HG02885 (cell line): ENCODE results near the gene PAPPA.

Experiments used
- ATAC-seq: cut with Tn5 transposase; IDR thresholded peaks from one replicate; pipeline ENCODE4 v1.9.1; 2021; ENCODE audit warnings: mild to moderate bottlenecking; ENCODE audit not compliant: unreplicated experiment, poor library complexity

PAPPA gene

DNA sequence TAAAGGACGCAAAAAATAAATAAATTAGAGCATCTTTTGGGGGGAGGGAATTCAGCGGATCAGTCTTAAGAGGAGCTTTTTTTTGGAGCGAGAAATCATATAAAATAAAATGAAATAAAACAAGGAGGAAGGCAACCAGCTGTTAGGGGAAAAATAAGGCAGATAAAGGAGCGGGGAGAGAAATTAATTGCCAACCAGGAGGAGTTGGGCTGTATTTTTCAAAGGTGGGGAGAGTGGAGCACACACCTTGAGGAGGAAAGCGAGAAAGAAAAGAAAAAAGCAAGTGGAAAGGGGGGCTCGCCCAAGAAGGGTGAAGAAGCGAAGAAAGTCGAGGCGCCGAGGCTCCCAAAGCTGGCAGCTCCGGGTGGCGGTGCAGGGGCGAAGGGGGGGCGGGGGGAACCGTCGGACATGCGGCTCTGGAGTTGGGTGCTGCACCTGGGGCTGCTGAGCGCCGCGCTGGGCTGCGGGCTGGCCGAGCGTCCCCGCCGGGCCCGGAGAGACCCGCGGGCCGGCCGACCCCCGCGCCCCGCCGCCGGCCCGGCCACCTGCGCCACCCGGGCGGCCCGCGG is at the start of gene PAPPA:
TSS of gene PAPPA (plus strand) at position 27 of the 569 bp plus-strand sequence. CDS start at position 409, 382 bp downstream.
- no peak for ATAC-seq

DNA sequence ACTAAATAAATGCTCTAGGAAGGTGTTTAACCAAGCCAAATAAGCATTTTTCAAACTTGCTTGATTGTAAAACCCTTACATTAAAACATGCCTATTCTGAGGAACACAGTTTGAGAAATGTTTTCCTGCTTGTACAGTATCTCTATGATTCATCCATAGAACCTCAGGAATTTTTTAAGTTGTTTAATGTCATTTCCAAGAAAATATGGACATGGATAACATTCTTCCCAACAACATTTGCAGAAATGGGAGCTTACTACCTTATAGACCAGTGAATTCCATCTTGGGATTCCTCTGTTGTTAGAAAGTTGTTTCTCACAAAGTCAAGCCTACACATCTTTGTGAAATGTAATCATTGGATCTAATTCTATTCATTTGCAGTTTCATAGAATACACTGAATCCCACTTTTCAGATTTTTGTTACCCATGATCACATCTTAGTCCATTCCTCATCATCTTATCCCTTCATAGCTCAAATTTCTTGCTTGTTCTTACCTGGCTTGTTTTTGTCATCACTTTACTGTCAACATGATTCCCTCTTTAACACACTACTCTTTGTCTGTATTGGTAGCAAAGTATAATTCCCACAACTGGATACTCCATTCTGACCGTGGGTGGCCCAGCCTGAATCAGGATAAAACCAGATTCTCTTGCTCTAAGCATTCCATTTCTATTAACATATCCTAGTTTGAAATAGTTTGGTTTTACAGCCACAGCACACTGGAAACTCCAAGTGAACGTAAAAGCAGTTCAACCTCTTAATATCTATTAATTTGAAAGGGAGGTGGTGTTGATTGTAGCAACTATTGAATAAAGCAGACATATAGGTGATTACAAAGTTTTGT is 49.4 kb upstream of the PAPPA start:
- no peak for ATAC-seq

DNA sequence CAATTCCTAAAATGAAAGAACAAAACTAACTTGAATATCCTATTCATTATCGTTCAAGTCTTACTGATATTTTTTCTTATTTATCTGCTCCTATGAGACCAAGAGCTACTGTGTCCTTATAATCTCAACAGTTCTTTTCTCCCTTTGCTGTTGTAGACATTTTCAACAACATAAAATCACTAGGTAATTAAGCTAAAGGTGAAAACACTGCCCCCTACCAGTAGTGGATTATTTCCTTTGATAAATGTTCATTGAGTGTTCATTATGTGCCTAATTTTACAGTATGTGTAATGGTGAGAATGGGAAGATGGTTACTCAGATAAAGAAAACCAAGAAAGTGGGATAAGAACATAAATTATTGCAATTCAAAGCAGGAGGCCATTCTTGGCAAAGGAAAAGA is 41.4 kb upstream of the PAPPA start:
- no peak for ATAC-seq

GRCh38 chr9:116115761-116116353 is 37.7 kb upstream of the PAPPA start:
- ATAC-seq, result no peak

- ATAC-seq, result no peak
Measured at GRCh38 chr9:116116393-116116792, 37.2 kb upstream of the PAPPA start.

- no peak for ATAC-seq
Measured at GRCh38 chr9:116123171-116123570, 30.4 kb upstream of the PAPPA start.

DNA sequence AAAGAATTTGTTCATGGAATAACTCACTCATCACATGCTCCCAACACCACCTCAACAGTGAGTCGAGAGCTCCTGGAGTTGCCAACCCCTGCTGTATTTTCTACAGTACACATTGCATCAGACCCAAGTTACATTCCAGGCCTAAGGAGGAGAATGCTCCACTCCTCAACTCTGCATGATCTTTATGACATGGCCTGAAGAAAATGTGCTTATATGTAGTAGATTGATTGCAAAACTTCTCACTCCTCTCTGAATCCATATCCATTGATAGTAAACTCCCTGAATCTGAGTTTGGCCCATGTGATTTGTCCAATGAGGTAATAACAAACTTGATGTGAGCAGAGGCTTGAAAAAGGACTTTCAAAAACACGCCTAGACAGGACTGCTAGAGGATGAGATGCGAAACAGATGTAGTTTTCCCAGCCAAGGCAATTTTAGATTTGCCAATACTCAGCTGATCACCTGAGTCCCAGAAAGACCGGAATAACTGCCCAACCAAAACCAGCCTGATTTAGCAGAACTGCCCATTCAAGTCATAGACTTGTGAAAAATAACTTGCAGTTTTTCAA is 29.0 kb upstream of the PAPPA start:
- ATAC-seq, result no peak

DNA sequence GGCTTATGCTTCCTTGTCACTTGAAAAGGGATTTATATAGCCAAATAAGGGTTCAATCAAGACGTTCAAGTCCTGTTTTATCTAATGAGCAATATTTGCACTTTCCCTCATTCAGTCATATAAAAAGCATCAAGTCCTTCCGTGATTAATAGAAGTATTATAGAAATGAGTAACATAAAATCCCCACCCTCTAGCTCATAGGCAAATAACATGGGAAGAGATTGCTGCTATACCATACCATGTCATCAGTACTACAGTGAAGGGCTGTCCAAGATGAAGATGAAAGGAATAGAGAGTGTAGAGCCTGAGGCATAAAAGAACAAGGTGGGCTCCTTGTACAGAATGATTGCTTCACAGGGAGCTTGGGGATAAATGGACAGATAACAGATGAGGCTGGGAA is 20.4 kb upstream of the PAPPA start:
- no peak for ATAC-seq

DNA sequence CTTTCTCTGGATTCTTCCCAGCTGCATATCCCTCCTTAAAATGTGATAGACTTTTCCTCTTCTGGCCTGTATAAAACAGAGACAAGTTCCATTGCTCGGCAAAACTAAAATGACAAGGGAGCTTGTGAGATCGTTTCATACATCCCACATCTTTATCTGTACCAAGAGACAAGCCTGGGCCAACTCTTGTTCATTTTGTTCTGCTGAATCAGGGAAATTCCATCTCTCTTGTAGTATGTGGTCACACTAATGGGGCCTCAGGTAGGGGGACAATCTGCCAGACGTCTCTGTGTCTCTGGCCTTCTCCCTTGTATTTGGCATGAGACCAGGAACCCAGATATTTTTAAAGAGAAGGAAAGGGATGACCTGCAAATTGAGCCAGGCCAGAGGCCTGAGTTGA is 18.6 kb upstream of the PAPPA start:
- ATAC-seq, result no peak

DNA sequence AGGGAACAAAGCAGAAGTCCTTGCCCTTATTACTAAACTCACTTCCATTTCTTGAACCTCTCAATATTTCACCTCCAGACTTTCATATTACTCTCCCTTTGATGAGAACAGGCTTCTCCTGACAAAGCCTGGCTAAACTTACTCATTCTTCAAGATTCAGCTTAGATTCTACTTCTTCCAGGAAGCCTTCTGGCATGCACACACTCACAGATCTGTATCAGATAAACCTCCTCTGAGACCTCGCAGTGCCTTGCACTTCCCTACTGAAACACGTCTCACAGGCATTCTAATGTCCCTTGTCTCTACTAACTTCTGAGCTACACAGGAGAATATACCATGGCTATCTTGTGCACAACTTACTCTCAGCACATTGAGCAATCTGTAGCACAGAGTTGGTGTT is 16.6 kb upstream of the PAPPA start:
- ATAC-seq, result no peak

GRCh38 chr9:116137581-116137980 is 16.0 kb upstream of the PAPPA start:
- ATAC-seq, result no peak

DNA sequence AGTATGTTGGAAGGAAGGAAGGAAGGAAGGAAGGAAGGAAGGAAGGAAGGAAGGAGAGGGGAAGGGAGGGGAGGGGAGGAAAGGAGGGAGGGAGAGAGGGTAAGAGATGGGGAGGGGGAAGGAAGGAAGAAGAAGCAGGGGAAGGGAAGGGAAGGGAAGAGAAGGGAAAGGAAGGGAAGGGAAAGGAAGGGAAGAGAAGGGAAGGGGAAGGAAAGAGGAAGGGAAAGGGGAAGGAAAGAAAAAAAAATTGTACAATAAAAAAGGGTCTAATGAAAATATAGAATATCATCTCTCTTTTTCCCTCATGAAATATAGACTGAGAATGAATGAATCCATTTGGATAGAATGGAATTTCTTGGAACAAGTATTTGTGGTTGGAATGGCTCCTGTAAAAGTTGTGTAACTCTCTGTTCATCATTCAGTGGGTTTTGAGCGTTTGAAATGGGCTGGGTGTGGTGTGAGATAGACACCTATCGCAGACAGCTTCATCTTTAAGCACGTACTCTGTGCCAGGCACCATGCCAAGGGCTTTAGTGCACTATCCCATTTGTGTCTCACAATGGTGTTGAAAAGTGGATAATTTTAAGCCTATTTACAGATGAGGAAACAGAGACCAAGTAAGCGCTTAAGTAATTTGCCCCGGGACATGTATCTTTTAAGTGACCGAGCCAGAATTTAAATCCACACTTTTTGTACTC is 11.6 kb upstream of the PAPPA start:
- ATAC-seq, result no peak

GRCh38 chr9:116142706-116143492 is 10.7 kb upstream of the PAPPA start:
- no peak for ATAC-seq

DNA sequence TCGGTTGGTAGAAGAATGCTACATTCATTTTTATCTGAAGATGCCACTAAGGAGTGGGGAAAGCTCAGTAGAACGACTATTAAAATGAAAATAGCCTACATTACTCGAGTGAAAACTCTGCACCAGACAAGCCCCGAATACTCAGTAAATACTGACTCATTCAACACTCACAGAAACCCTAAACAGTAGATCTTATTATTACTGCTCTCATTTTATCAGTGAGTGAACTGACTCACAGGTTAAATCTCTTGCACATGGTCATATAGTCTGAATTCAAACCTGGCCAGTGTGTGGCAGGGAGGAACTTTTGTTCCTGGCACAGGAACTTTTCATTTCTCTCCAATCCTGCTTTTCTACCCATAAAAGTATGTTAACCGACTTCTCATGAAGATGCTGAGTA is 9.6 kb upstream of the PAPPA start:
- no peak for ATAC-seq

- no peak for ATAC-seq
Measured at GRCh38 chr9:116144555-116144954, 9.0 kb upstream of the PAPPA start.

- ATAC-seq, result no peak
Measured at GRCh38 chr9:116145036-116145435, 8.6 kb upstream of the PAPPA start.

GRCh38 chr9:116147821-116148220 is 5.8 kb upstream of the PAPPA start:
- no peak for ATAC-seq

DNA sequence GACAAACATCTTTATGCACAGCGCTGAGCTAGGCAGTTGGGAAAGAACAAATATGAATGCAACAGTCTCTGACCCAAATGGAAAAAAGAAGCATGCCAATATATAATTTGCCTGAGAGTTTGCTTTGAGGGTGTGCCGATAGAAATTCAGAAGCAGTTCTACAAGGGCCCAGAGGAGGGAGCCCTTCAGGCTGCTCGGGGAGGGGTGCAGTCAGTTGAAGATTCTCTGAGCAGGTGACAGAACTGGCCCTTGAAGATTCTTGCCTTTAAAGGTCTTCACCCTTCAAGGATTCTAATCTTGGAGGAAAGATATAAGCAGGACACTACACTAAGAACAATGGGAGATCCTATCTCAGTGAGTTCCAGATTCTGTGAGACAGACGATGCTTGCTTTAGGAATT is 3.7 kb upstream of the PAPPA start:
- peak; percentile 62 for ATAC-seq

DNA sequence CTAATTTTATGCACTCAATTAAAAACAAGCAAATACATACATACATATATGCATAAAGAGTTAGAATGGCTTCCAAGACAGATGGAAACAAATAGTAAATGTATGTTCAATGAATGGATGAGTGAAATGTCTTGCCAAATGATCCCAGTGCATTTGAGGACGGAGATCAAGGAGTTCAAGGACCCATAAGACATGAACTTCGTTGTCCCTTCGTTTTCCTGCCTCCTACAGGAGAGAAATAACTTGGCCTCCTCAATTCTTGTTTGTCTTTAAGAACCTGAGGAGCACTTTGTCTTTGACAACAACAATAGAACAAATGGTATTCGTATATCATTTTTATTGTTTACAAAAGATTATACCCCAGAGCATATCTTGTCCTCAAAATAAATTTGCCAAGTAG is 2.4 kb upstream of the PAPPA start:
- no peak for ATAC-seq

- no peak for ATAC-seq
Measured at GRCh38 chr9:116151966-116152381, 1.6 kb upstream of the PAPPA start.
